ENCODE results near the gene AXL.

DNA sequence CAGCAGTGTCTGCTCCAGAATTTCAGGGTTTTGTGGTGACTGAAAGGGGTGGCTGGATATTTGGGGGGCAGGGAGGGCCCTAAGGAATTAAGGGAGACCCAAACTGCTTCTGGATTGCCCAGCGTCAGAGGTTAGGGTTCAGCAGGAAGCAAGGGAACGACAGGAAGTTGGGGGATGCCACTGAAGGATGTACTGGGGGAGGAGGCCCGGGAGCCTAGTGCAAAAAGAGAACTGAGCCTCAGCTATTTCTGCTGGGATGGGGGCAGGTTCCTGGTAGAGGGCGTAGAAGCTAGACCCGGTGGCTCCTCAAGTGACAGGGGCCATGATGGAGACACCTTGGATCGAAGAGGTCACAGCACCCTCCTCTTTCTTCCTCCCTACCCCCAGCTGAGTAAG lies 24.9 kb upstream of the AXL start:
- TF ChIP-seq GATA2 (IDR thresholded peaks at IDR 0.05; ENCODE audit: low read depth, low read length) (no peak), GATA3 (IDR thresholded peaks at IDR 0.05; ENCODE audit: low read depth, low read length) (no peak)

All from SH-SY5Y (cell line).